Smooth muscle cell (in vitro differentiated cells): ENCODE data around the gene VEZF1. TPM values are rescaled to one million over a fixed set of nuclear protein-coding genes. Genes with fewer than 3 reads are reported as not detected.

Experiments used
- DNase-seq: peaks from one replicate; lab custom pipeline; 2025; ENCODE audit not compliant: unreplicated experiment; lab: John Stamatoyannopoulos, UW
- H2AFZ ChIP-seq: fragments of 200-600 bp; sonication (generic); 2 replicates; pipeline ENCODE4 v1.6.0; 2016; ENCODE audit warnings: antibody characterized with exemption, low read depth, mild to moderate bottlenecking
- H3F3A ChIP-seq: fragments of 200-600 bp; sonication (generic); 2 replicates; pipeline ENCODE4 v1.6.0; 2017; ENCODE audit warnings: antibody characterized with exemption, low read depth
- H3K27ac ChIP-seq: fragments of 200-600 bp; sonication (generic); 2 replicates; pipeline ENCODE4 v1.5.1; 2016; ENCODE audit warnings: low read depth, mild to moderate bottlenecking
- H3K27me3 ChIP-seq: fragments of 200-600 bp; sonication (generic); 2 replicates; pipeline ENCODE4 v1.6.1; 2016; ENCODE audit warnings: low read depth, mild to moderate bottlenecking
- H3K36me3 ChIP-seq: fragments of 200-600 bp; sonication (generic); 2 replicates; pipeline ENCODE4 v1.5.1; 2016; ENCODE audit warnings: low read depth
- H3K4me1 ChIP-seq: fragments of 200-600 bp; sonication (generic); 2 replicates; pipeline ENCODE4 v1.5.1; 2016; ENCODE audit warnings: low read depth
- H3K4me2 ChIP-seq: fragments of 200-600 bp; sonication (generic); 2 replicates; pipeline ENCODE4 v1.6.0; 2016; ENCODE audit warnings: mild to moderate bottlenecking
- H3K4me3 ChIP-seq: fragments of 200-600 bp; sonication (generic); 2 replicates; pipeline ENCODE4 v1.5.1; 2016; ENCODE audit warnings: mild to moderate bottlenecking
- H3K79me2 ChIP-seq: fragments of 200-600 bp; sonication (generic); 2 replicates; pipeline ENCODE4 v1.6.0; 2016; ENCODE audit warnings: low read depth, mild to moderate bottlenecking
- H3K9ac ChIP-seq: fragments of 200-600 bp; sonication (generic); 2 replicates; pipeline ENCODE4 v1.6.0; 2016; ENCODE audit warnings: low read depth
- H3K9me3 ChIP-seq: fragments of 200-600 bp; sonication (generic); replicated peaks from 2 replicates; pipeline ENCODE4 v1.5.1; 2016; ENCODE audit warnings: low read depth
- H4K20me1 ChIP-seq: fragments of 200-600 bp; sonication (generic); 2 replicates; pipeline ENCODE4 v1.6.0; 2016; ENCODE audit warnings: low read depth
- WGBS: methylation state at CpG from one replicate; pipeline ENCODE4 v1.1.7; 2016; ENCODE audit warnings: low lambda C conversion rate; 5-methylcytosine and 5-hydroxymethylcytosine counted together
- polyA plus RNA-seq: library from polyadenylated mRNA; unstranded; fragments of >200 nt; fragmentation: Nextera tagmentation; extraction: Ambion mirVana; gene quantifications from 2 replicates; pipeline ENCODE4 v1.2.1, GENCODE V29; 2016
- total RNA-seq: library from RNA; depleted of rRNA; stranded (reverse); fragments of >200 nt; gene quantifications from 2 replicates; pipeline ENCODE4 v1.2.3, GENCODE V29; 2014
- TF ChIP-seq, protein P1 (sequence below): fragments of 200-600 bp; sonication (generic); IDR thresholded peaks from 2 replicates; pipeline ENCODE4 v1.5.1; 2017; ENCODE audit warnings: borderline replicate concordance, mild to moderate bottlenecking, antibody characterized with exemption; ENCODE audit not compliant: insufficient read depth, poor library complexity, severe bottlenecking

VEZF1 gene
- total and polyA plus RNA-seq, 2 experiments from 2014 or later, result 25.3 to 61.8 TPM

DNA sequence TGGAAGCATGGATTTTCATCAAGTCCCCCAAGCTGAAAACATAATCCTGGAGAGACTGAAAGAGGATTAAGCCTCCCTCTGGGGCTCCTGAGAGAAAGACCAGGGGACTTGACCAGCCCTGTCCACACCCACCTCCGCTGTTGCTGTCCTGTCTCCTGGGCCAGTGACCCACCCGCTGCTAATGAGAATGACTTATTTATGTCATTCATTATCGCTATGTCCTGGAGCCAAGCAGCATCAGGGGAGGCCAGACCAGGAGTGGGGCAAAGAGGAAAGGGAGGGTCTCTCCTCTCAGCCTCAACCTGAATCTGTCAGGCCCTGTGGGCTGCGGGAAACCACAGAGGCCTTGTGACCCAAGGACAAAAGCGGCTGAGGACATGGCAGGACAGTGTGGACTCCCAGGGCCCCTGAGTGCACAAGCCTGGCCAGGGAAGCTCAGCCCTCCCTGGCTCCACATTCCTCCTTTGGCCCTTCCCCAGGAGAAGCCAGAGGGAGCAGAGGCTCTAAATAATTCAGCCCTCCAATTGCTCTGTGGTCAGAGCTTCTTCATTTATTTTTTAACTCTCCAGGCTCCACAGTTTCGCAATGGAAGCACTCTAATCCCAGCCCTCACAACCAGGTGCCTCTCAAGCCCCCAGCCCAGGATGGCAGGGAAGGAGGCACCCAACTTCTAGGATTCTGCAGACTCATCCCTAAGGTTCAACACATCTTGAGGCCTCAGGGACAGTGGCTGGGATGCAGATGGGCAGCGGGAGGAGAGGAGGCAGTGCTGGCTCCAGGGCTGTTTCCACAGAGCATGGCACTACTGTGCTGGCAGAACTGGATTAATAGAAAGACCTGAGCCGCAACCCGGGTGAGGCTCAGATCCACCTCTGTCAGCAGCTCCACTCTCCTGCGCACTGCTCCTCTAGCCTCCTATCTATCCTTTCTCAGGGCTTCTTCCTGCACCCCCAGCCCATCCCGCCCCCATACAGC, 51.9 kb downstream of the VEZF1 start:
- 54% methylated on average over 10 of the region's 11 CpGs for WGBS
- Histone ChIP-seq H3K79me2 (peaks cover 44% of the 10 kb centered on the region), H3K9me3 (no peaks in the 10 kb centered on the region), H3K4me2 (peak overlapping the region; percentile 77), H4K20me1 (peaks cover 24% of the 10 kb centered on the region), H3K27me3 (no peaks in the 10 kb centered on the region), H3K27ac (peak overlapping the region; percentile 97), H3K4me1 (peaks cover 29% of the 10 kb centered on the region), H3K9ac (peak overlapping the region; percentile 84), H3K4me3 (no peak overlapping the region), H2AFZ (no peak overlapping the region), H3F3A (peaks cover 5% of the 10 kb centered on the region), H3K36me3 (no peaks in the 10 kb centered on the region)
- TF ChIP-seq, protein P1, sequence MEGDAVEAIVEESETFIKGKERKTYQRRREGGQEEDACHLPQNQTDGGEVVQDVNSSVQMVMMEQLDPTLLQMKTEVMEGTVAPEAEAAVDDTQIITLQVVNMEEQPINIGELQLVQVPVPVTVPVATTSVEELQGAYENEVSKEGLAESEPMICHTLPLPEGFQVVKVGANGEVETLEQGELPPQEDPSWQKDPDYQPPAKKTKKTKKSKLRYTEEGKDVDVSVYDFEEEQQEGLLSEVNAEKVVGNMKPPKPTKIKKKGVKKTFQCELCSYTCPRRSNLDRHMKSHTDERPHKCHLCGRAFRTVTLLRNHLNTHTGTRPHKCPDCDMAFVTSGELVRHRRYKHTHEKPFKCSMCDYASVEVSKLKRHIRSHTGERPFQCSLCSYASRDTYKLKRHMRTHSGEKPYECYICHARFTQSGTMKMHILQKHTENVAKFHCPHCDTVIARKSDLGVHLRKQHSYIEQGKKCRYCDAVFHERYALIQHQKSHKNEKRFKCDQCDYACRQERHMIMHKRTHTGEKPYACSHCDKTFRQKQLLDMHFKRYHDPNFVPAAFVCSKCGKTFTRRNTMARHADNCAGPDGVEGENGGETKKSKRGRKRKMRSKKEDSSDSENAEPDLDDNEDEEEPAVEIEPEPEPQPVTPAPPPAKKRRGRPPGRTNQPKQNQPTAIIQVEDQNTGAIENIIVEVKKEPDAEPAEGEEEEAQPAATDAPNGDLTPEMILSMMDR, result no peak
- DNase-seq, result peak; percentile 62

DNA sequence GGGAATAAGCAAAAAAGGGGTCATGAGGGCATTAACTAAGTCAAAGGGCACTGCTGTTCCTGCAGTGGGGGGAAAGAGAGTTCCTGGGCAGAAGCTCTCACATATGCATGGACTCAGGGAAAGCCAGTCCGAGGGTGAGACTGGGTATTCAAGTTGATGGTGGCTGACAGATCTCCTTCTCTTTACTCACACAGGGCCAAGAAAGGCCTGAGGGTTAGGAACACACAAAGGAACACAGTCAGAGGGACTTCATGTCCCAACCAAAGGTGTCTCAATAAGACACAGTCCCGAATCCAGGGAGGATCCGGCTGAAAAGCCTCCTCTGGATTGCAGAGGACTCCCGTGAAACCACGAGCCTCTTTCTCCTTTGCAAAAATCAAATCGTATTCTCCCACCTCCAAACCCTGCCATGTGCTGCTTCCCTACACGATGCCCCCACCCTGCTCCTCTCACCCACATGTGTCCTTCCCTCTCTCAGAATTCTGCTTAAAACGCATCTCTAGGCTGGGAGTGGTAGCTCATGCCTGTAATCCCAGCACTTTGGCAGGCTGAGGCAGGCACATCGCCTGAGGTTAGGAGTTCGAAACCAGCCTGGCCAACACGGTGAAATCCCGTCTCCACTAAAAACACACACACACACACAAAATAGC, 56.4 kb downstream of the VEZF1 start:
- H3K9ac ChIP-seq, result no peak overlapping the region
- H3K4me2 ChIP-seq, result no peak overlapping the region
- H3K4me3 ChIP-seq, result no peak overlapping the region
- TF ChIP-seq, protein P1, result no peak
- H3K27me3 ChIP-seq, result no peaks in the 10 kb centered on the region
- H3F3A ChIP-seq, result no peaks in the 10 kb centered on the region
- peaks cover 41% of the 10 kb centered on the region for H4K20me1 ChIP-seq
- peaks cover 30% of the 10 kb centered on the region for H3K79me2 ChIP-seq
- H3K36me3 ChIP-seq, result no peaks in the 10 kb centered on the region
- H3K27ac ChIP-seq, result no peak overlapping the region
- H2AFZ ChIP-seq, result no peak overlapping the region
- 90% methylated on average over 12 of the region's 12 CpGs for WGBS
- DNase-seq, result no peak
- H3K4me1 ChIP-seq, result peaks cover 54% of the 10 kb centered on the region
- no peaks in the 10 kb centered on the region for H3K9me3 ChIP-seq

DNA sequence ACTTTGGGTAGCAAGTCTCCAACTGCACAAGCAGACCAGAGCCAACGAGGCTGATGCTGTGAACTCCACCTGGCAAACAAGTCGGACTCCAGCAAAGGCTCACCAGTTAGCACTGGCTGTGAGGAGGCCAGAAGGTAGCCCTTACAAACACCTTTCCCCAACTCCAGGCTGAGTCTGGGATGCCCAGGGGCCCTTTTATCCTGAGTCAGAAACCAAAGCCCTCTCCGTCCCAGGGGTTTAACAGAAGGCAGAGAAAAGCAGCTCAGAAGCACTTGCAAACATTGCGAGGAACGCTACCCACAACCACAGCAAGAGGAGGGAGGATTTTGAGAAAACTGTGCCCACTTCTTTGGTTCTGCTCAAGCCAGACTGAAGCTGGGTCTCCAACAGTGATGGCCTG, 57.8 kb downstream of the VEZF1 start:
- Histone ChIP-seq H3F3A (no peaks in the 10 kb centered on the region), H3K27ac (no peak overlapping the region), H2AFZ (no peak overlapping the region), H3K4me3 (no peak overlapping the region), H3K79me2 (peaks cover 40% of the 10 kb centered on the region), H3K9ac (no peak overlapping the region), H3K27me3 (no peaks in the 10 kb centered on the region), H4K20me1 (peaks cover 48% of the 10 kb centered on the region), H3K9me3 (no peaks in the 10 kb centered on the region), H3K36me3 (no peaks in the 10 kb centered on the region), H3K4me1 (peaks cover 54% of the 10 kb centered on the region), H3K4me2 (no peak overlapping the region)
- TF ChIP-seq, protein P1, result no peak
- DNase-seq, result no peak
- 76% methylated on average over 5 of the region's 5 CpGs for WGBS
